K562 (cell line): ENCODE data around the gene SELENOM. TPM values are rescaled to one million over a fixed set of nuclear protein-coding genes. Genes with fewer than 3 reads are reported as not detected.

Source experiments
- ARNT ChIP-seq, 2 experiments: fragments of 450-650 bp; IDR thresholded peaks; 2 replicates each; pipeline ENCODE4 v1.6.1; 2016; ENCODE audit warnings: mild to moderate bottlenecking in 1 of 2
- MXI1 ChIP-seq: IDR thresholded peaks from 2 replicates; pipeline ENCODE4 v1.6.1; 2011; ENCODE audit warnings: low read depth, mild to moderate bottlenecking, improper control_type of control experiment, low read length
- RAD21 ChIP-seq, 2 experiments: fragments of 250-450 bp in 1 of 2; fragments of 450-650 bp in 1 of 2; sonication (Bioruptor Pico) in 1 of 2; formaldehyde crosslinking in 1 of 2; IDR thresholded peaks in 1 of 2; conservative IDR thresholded peaks in 1 of 2; 2 replicates each; pipeline versions ENCODE4 v1.4.0 to v1.8.0; 2020 to 2022; ENCODE audit warnings: mild to moderate bottlenecking in 2 of 2, moderate library complexity in 1 of 2
- RREB1 ChIP-seq: fragments of 250-450 bp; sonication (Bioruptor Pico); IDR thresholded peaks from 2 replicates; pipeline ENCODE4 v1.4.0; 2020
- SIN3B ChIP-seq: fragments of 450-650 bp; IDR thresholded peaks from 2 replicates; pipeline ENCODE4 v1.6.1; 2017; ENCODE audit warnings: low read depth, mild to moderate bottlenecking, moderate library complexity
- STAG1 ChIP-seq: sonication (generic); formaldehyde crosslinking; IDR thresholded peaks from 2 replicates; pipeline ENCODE4 v1.5.0; 2020; ENCODE audit warnings: missing genetic modification reagents, borderline replicate concordance
- ZBTB7A ChIP-seq: IDR thresholded peaks from 2 replicates; pipeline ENCODE4 v1.6.1; 2011; ENCODE audit warnings: low read depth, mild to moderate bottlenecking, low read length, moderate library complexity, borderline replicate concordance; ENCODE audit not compliant: control insufficient read depth
- polyA plus RNA-seq, 8 experiments: library from polyadenylated mRNA; depleted of rRNA in 4 of 8; stranded (reverse) in 5 of 8; unstranded in 3 of 8; fragments of >200 nt; fragmentation: Nextera tagmentation in 2 of 8; fragmentation: Illumina TruSeq in 1 of 8; extraction: Ambion mirVana in 2 of 8; extraction: Trizol in 1 of 8; gene quantifications; 2 replicates each; pipeline versions ENCODE4 v1.2.1 to v1.2.3, GENCODE V29; 2011 to 2014; ENCODE audit warnings: inconsistent platforms in 1 of 8, missing spikeins in 1 of 8
- total RNA-seq, 7 experiments: library from RNA; depleted of rRNA in 6 of 7; stranded (reverse); fragments of >200 nt in 6 of 7; fragmentation: Illumina TruSeq in 2 of 7; extraction: Trizol in 2 of 7; gene quantifications; 2 replicates each; pipeline versions ENCODE4 v1.2.1 to v1.2.3, GENCODE V29; 2011 to 2021; ENCODE audit warnings: low replicate concordance in 1 of 7
- TF ChIP-seq, protein P1 (sequence below): fragments of 450-650 bp; IDR thresholded peaks from 2 replicates; pipeline ENCODE4 v1.7.1; 2018; ENCODE audit warnings: mild to moderate bottlenecking, low read depth; ENCODE audit not compliant: partially characterized antibody
- TF ChIP-seq, protein P2 (sequence below), 2 experiments: fragments of 450-650 bp; formaldehyde crosslinking in 1 of 2; IDR thresholded peaks; 2 replicates each; pipeline versions ENCODE4 v1.4.0 to v1.6.1; 2014 to 2020; ENCODE audit warnings: mild to moderate bottlenecking in 2 of 2, borderline replicate concordance in 1 of 2, low read depth in 1 of 2

The SELENOM gene
- total and polyA plus RNA-seq, 9 of the 15 experiments (the other 6 are each of a cell fraction or from before 2014, with no cell fraction given), result 1.2 to 10.6 (median 3.7) TPM

DNA sequence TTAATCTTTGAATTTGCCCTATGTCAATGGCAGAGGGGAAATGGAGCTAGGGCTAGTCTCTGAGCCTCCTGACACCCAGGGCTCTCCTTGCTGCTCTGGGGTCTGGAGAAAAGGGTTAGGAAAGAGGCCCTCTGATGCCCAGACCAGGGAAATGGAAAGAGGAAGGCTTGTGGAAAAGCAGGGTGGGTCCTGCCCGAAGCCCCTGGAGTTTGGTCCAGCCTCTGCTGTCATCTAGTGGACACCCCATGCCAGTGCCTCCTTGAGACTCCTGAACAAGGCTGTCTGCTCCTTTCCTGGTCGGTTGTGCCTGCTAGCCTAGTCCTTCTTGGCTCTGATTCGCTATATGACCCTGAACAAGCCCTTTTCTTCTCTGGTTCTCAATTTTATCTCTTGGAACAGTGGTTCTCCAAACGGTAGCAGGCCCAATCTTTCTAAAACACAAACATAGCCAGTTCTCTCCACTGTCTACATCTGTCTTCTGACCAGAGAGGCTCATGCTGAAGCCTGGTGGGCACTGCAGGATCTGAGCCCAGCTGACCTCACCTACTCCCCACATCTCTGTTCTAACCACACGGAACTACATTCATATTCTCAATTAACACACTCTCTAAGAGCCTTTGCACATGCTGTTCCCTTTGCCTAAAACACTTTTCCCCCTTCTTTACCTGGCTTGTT, 41.7 kb upstream of the SELENOM start (continued):
- TF ChIP-seq RAD21 (CRISPR knock-in tag; conservative IDR thresholded peaks at IDR 0.05 in 1 of 2, IDR thresholded peaks at IDR 0.05 in 1 of 2) (peak; percentile 89 to 93), ARNT (IDR thresholded peaks at IDR 0.05) (no peak), STAG1 (peak; percentile 62; the same call in 1 of the 2 replicates), RREB1 (CRISPR knock-in tag) (no peak), ZBTB7A (0 out of 2 replicates have a peak, but pooled peaks have one; percentile 51), SIN3B (no peak), MXI1 (no peak)
- TF ChIP-seq, protein P1, sequence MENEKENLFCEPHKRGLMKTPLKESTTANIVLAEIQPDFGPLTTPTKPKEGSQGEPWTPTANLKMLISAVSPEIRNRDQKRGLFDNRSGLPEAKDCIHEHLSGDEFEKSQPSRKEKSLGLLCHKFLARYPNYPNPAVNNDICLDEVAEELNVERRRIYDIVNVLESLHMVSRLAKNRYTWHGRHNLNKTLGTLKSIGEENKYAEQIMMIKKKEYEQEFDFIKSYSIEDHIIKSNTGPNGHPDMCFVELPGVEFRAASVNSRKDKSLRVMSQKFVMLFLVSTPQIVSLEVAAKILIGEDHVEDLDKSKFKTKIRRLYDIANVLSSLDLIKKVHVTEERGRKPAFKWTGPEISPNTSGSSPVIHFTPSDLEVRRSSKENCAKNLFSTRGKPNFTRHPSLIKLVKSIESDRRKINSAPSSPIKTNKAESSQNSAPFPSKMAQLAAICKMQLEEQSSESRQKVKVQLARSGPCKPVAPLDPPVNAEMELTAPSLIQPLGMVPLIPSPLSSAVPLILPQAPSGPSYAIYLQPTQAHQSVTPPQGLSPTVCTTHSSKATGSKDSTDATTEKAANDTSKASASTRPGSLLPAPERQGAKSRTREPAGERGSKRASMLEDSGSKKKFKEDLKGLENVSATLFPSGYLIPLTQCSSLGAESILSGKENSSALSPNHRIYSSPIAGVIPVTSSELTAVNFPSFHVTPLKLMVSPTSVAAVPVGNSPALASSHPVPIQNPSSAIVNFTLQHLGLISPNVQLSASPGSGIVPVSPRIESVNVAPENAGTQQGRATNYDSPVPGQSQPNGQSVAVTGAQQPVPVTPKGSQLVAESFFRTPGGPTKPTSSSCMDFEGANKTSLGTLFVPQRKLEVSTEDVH, result no peak
- TF ChIP-seq, protein P2, sequence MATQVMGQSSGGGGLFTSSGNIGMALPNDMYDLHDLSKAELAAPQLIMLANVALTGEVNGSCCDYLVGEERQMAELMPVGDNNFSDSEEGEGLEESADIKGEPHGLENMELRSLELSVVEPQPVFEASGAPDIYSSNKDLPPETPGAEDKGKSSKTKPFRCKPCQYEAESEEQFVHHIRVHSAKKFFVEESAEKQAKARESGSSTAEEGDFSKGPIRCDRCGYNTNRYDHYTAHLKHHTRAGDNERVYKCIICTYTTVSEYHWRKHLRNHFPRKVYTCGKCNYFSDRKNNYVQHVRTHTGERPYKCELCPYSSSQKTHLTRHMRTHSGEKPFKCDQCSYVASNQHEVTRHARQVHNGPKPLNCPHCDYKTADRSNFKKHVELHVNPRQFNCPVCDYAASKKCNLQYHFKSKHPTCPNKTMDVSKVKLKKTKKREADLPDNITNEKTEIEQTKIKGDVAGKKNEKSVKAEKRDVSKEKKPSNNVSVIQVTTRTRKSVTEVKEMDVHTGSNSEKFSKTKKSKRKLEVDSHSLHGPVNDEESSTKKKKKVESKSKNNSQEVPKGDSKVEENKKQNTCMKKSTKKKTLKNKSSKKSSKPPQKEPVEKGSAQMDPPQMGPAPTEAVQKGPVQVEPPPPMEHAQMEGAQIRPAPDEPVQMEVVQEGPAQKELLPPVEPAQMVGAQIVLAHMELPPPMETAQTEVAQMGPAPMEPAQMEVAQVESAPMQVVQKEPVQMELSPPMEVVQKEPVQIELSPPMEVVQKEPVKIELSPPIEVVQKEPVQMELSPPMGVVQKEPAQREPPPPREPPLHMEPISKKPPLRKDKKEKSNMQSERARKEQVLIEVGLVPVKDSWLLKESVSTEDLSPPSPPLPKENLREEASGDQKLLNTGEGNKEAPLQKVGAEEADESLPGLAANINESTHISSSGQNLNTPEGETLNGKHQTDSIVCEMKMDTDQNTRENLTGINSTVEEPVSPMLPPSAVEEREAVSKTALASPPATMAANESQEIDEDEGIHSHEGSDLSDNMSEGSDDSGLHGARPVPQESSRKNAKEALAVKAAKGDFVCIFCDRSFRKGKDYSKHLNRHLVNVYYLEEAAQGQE (IDR thresholded peaks at IDR 0.05; ENCODE audit: borderline replicate concordance), result peak; percentile 88
- TF ChIP-seq, protein P2 (CRISPR knock-in tag; IDR thresholded peaks at IDR 0.05; ENCODE audit: low read depth), result no peak
